ENCODE measurements around the gene ADAD2. TPM values are rescaled to one million over a fixed set of nuclear protein-coding genes. Genes with fewer than 3 reads are reported as not detected.

Gene ADAD2
- total and polyA plus RNA-seq, 9 of the 15 experiments (the other 6 are each of a cell fraction or from before 2014, with no cell fraction given) = 0.07 TPM; not detected in 8

- ATAC-seq (no peak), FAIRE-seq (no peak), DNase-seq (ENCODE audit: extremely low read depth in 1 of 4, low spot score in 3 of 4) (no peak)
- Histone ChIP-seq H3K9me3 (replicated peaks; ENCODE audit: control insufficient read depth, insufficient read depth, low read depth, low read length) (no peaks in the 10 kb centered on the region), H3K36me3 (ENCODE audit: control insufficient read depth, insufficient read depth, low read length) (no peaks in the 10 kb centered on the region), H4K20me1 (replicated peaks; ENCODE audit: control insufficient read depth, insufficient read depth, low read length) (no peaks in the 10 kb centered on the region), H3K79me2 (ENCODE audit: control insufficient read depth, insufficient read depth, low read length) (no peaks in the 10 kb centered on the region), H3K4me2 (ENCODE audit: insufficient read depth, low read length) (no peak overlapping the region), H3K4me1 (replicated peaks in 1 of 2; ENCODE audit: control insufficient read depth in 2 of 2, insufficient read depth in 2 of 2, low read length in 2 of 2) (peaks cover 2 to 4% of the 10 kb centered on the region in 2 experiments; a peak in 3 of 5 replicates), H3K9ac (ENCODE audit: insufficient read depth in 1 of 2, low read depth in 2 of 2, low read length in 2 of 2) (no peak overlapping the region), H3K27me3 (ENCODE audit: control insufficient read depth in 2 of 2, insufficient read depth in 2 of 2, low read length in 2 of 2) (peaks cover 27 to 47% of the 10 kb centered on the region in 2 experiments), H3K4me3 (no peak overlapping the region), H3K27ac (ENCODE audit: extremely low read depth, low read depth, low read length) (no peak overlapping the region), H3K9me1 (ENCODE audit: control insufficient read depth, insufficient read depth, low read length) (no peaks in the 10 kb centered on the region), H2AFZ (ENCODE audit: low read depth, low read length) (no peak overlapping the region)
- no peak for TF ChIP-seq EGR1 (conservative IDR thresholded peaks at IDR 0.05)
- TF ChIP-seq OTX1 (CRISPR knock-in tag; IDR thresholded peaks at IDR 0.05) = no peak
- TF ChIP-seq MXD1 (CRISPR knock-in tag; IDR thresholded peaks at IDR 0.05; ENCODE audit: borderline replicate concordance, poor library complexity, severe bottlenecking) = no peak
- 4% methylated on average over 4 of the region's 4 CpGs for WGBS (ENCODE audit: insufficient coverage, low coverage, missing lambda C conversion rate)
- intact Hi-C loops (cut with micrococcal nuclease) = no loop called here
- in situ Hi-C loops (cut with MboI) = no loop called here
- ChIA-PET CTCF (ENCODE audit: low intra/inter-chr PET ratio) (no interaction called here), POLR2A (interaction anchor here (0.6 to 0.9 kb wide), 2 partner anchors 84 to 284 kb away, joined by 3 to 4 read pairs; no protein-coding TSS in a partner anchor)
- BruUV-seq (replicated peaks) = no TSS peak
Measured at GRCh38 chr16:84212154-84212553, 21.2 kb downstream of the ADAD2 start.

- no peak overlapping the region for H3K9ac ChIP-seq (ENCODE audit: insufficient read depth in 1 of 2, low read depth in 2 of 2, low read length in 2 of 2)
- no peaks in the 10 kb centered on the region for H3K36me3 ChIP-seq (ENCODE audit: control insufficient read depth, insufficient read depth, low read length)
- H3K27me3 ChIP-seq (ENCODE audit: control insufficient read depth in 2 of 2, insufficient read depth in 2 of 2, low read length in 2 of 2) = peaks cover 31 to 50% of the 10 kb centered on the region in 2 experiments
- intact Hi-C loops (cut with micrococcal nuclease) (no loop called here), in situ Hi-C loops (cut with MboI) (no loop called here)
- POLR2A ChIA-PET = interaction anchor here (0.9 kb wide), 1 partner anchor 83 kb away, joined by 3 read pairs; no protein-coding TSS in a partner anchor
- H3K27ac ChIP-seq (ENCODE audit: extremely low read depth, low read depth, low read length) = no peak overlapping the region
- H3K9me1 ChIP-seq (ENCODE audit: control insufficient read depth, insufficient read depth, low read length) = no peaks in the 10 kb centered on the region
- WGBS (ENCODE audit: insufficient coverage, low coverage, missing lambda C conversion rate) = 3% methylated on average over 3 of the region's 4 CpGs
- peak; percentile 28; the same call in 1 of the 2 replicates for TF ChIP-seq ZNF316 (IDR thresholded peaks at IDR 0.05)
- no peak for TF ChIP-seq CBX8 (IDR thresholded peaks at IDR 0.05; ENCODE audit: borderline replicate concordance, extremely low read depth, low read depth, low read length, poor library complexity, severe bottlenecking)
- no peak for TF ChIP-seq MEIS2 (IDR thresholded peaks at IDR 0.05; ENCODE audit: partially characterized antibody)
- DNase-seq (ENCODE audit: extremely low read depth in 1 of 4, low spot score in 3 of 4) (no peak), FAIRE-seq (no peak), ATAC-seq (no peak)
- peaks cover 0 to 3% of the 10 kb centered on the region in 2 experiments; a peak in 3 of 5 replicates for H3K4me1 ChIP-seq (replicated peaks in 1 of 2; ENCODE audit: control insufficient read depth in 2 of 2, insufficient read depth in 2 of 2, low read length in 2 of 2)
- no peak overlapping the region for H3K4me3 ChIP-seq
- H3K79me2 ChIP-seq (ENCODE audit: control insufficient read depth, insufficient read depth, low read length) = no peaks in the 10 kb centered on the region
- CTCF ChIA-PET (ENCODE audit: low intra/inter-chr PET ratio) = no interaction called here
- H2AFZ ChIP-seq (ENCODE audit: low read depth, low read length) = no peak overlapping the region
- no peaks in the 10 kb centered on the region for H3K9me3 ChIP-seq (replicated peaks; ENCODE audit: control insufficient read depth, insufficient read depth, low read depth, low read length)
- H3K4me2 ChIP-seq (ENCODE audit: insufficient read depth, low read length) = no peak overlapping the region
- no TSS peak for BruUV-seq (replicated peaks)
- no peaks in the 10 kb centered on the region for H4K20me1 ChIP-seq (replicated peaks; ENCODE audit: control insufficient read depth, insufficient read depth, low read length)
Measured at GRCh38 chr16:84212631-84213030, 21.7 kb downstream of the ADAD2 start.

Data from K562 (cell line).